WTC11 (cell line): ENCODE results near the gene JUND.

Experiments used
- CTCF ChIP-seq: fragments of 200-600 bp; IDR thresholded peaks from 2 replicates; pipeline ENCODE4 v1.8.0; 2022; ENCODE audit warnings: antibody characterized with exemption
- E2F1 ChIP-seq: sonication (generic); formaldehyde crosslinking; IDR thresholded peaks from 2 replicates; pipeline ENCODE4 v1.8.0; 2022; ENCODE audit warnings: mild to moderate bottlenecking, missing genetic modification reagents
- ESRRA ChIP-seq: sonication (generic); formaldehyde crosslinking; IDR thresholded peaks from 2 replicates; pipeline ENCODE4 v1.8.1; 2022; ENCODE audit warnings: mild to moderate bottlenecking, missing genetic modification reagents, borderline replicate concordance
- FOXP1 ChIP-seq: sonication (generic); formaldehyde crosslinking; IDR thresholded peaks from 2 replicates; pipeline ENCODE4 v1.8.0; 2022; ENCODE audit warnings: missing genetic modification reagents, mild to moderate bottlenecking, moderate library complexity, borderline replicate concordance
- IRF2 ChIP-seq: sonication (generic); formaldehyde crosslinking; IDR thresholded peaks from 2 replicates; pipeline ENCODE4 v1.8.0; 2022; ENCODE audit warnings: low read depth, missing genetic modification reagents, borderline replicate concordance
- JUN ChIP-seq: sonication (generic); formaldehyde crosslinking; IDR thresholded peaks from 2 replicates; pipeline ENCODE4 v1.8.0; 2023; ENCODE audit warnings: mild to moderate bottlenecking, missing genetic modification reagents
- NR1H2 ChIP-seq: sonication (generic); formaldehyde crosslinking; IDR thresholded peaks from 2 replicates; pipeline ENCODE4 v1.9.0; 2021; ENCODE audit warnings: mild to moderate bottlenecking, moderate library complexity, missing genetic modification reagents
- USF2 ChIP-seq: sonication (generic); formaldehyde crosslinking; IDR thresholded peaks from 2 replicates; pipeline ENCODE4 v1.8.1; 2023; ENCODE audit warnings: mild to moderate bottlenecking, missing genetic modification reagents, moderate library complexity
- ZBTB43 ChIP-seq: sonication (generic); formaldehyde crosslinking; IDR thresholded peaks from 2 replicates; pipeline ENCODE4 v1.8.1; 2023; ENCODE audit warnings: mild to moderate bottlenecking, missing genetic modification reagents
- ZNF121 ChIP-seq: sonication (generic); formaldehyde crosslinking; IDR thresholded peaks from 2 replicates; pipeline ENCODE4 v1.8.0; 2023; ENCODE audit warnings: missing genetic modification reagents
- ZNF263 ChIP-seq: sonication (generic); formaldehyde crosslinking; IDR thresholded peaks from 2 replicates; pipeline ENCODE4 v1.8.1; 2022; ENCODE audit warnings: low read depth, mild to moderate bottlenecking, moderate library complexity, missing genetic modification reagents
- ZNF317 ChIP-seq: sonication (generic); formaldehyde crosslinking; IDR thresholded peaks from 2 replicates; pipeline ENCODE4 v1.8.1; 2023; ENCODE audit warnings: low read depth, mild to moderate bottlenecking, moderate library complexity, missing genetic modification reagents, borderline replicate concordance

GRCh38 chr19:18311502-18312091, 30.2 kb upstream of the JUND start:
- TF ChIP-seq CTCF (no peak), ZNF121 (no peak), ZBTB43 (CRISPR knock-in tag) (no peak), IRF2 (CRISPR knock-in tag) (no peak), ZNF263 (CRISPR knock-in tag) (no peak), JUN (CRISPR knock-in tag) (no peak), ESRRA (no peak), E2F1 (CRISPR knock-in tag) (no peak), ZNF317 (no peak), USF2 (CRISPR knock-in tag) (no peak), FOXP1 (CRISPR knock-in tag) (no peak), NR1H2 (CRISPR knock-in tag) (no peak)
